ENCODE data around the gene ZFHX3. TPM values are rescaled to one million over a fixed set of nuclear protein-coding genes. Genes with fewer than 3 reads are reported as not detected.

Gene ZFHX3
- total RNA-seq, 1 donor from 2014 or later: 14.2 TPM

- no peak for DNase-seq (ENCODE audit: low read depth)
Measured at GRCh38 chr16:72794986-72795385, 252.9 kb downstream of the ZFHX3 start.

DNA sequence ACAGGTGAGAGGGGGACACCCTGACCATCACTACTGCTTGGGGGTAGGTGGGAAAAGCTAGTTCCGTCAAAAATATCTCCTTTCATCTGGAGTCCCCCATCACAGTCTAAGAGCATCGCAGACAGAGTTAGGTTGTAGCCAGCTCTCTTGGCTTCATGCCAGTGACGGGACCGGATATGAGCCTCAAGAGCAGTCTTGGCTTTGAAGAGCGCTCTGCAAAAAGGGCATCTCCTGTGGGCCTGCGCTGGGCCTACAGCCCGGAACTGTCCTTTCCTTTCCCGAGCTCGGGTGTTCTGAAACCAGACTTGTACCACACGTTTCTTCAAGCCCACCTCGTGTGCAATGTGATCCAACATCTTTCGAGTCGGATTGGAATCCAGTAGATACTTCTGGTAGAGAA is 253.6 kb downstream of the ZFHX3 start:
- DNase-seq (ENCODE audit: low read depth): no peak

DNA sequence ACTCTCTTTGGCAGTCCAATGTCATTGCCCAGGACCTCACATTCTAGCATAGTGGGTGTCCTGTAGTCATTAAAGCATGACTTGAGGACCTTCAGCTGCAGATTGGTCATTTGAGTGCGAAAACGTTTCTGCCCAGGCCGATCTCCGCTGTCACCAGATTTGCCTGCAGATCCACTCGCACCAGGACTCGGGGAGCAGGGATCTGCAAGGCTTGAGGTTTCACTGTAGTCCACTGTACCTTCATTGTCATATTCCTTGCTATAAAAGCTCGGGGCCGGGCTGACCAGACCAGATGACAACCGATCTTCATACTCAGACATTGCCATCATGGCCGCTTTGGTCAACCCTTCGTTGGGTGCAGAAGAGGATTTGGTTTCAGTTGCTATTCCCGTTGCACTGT is 254.2 kb downstream of the ZFHX3 start:
- DNase-seq (ENCODE audit: low read depth): no peak

DNA sequence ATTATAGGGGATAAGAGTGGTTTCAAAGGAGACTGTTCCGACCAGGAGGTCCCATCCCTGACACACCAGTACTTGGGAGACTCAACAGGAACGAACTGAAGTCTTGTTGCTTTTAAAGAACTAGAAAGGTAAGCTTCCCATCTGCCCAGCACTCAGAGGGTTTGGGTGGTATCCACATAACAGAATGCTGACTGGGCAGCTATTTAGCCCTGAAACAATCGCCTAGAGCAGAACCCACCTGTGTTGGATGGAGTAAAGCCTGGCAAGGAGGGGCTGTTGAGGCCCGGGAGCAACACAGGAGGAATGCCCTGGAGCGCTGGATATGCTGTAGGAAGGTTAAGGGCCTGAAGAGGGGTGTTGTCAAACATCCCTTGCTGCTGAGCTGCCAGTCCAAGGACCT is 254.9 kb downstream of the ZFHX3 start:
- DNase-seq (ENCODE audit: low read depth): no peak

- DNase-seq (ENCODE audit: low read depth): no peak
Measured at GRCh38 chr16:72791786-72792185, 256.1 kb downstream of the ZFHX3 start.

GRCh38 chr16:72789921-72790320 is 258.0 kb downstream of the ZFHX3 start:
- no peak for DNase-seq (ENCODE audit: low read depth)

DNA sequence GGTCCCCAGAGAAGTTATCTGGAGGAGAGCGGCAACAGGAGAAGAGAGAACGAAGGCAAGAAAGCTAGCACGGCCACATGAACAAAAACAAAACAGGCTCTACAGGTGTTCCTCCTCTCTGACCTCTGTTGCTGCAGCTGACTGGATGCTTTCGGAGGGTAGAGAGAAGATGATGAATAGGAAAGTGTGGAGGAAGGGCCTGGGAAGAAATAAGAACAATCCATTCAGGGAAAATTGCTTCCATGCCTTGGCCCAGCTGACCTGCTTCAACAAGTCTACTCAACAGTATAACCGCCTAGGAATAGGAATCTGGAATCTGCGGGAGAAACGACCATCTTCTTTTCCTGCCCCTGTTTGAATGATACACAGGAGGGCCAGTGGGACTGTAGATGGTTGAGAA is 258.5 kb downstream of the ZFHX3 start:
- DNase-seq (ENCODE audit: low read depth): no peak

DNA sequence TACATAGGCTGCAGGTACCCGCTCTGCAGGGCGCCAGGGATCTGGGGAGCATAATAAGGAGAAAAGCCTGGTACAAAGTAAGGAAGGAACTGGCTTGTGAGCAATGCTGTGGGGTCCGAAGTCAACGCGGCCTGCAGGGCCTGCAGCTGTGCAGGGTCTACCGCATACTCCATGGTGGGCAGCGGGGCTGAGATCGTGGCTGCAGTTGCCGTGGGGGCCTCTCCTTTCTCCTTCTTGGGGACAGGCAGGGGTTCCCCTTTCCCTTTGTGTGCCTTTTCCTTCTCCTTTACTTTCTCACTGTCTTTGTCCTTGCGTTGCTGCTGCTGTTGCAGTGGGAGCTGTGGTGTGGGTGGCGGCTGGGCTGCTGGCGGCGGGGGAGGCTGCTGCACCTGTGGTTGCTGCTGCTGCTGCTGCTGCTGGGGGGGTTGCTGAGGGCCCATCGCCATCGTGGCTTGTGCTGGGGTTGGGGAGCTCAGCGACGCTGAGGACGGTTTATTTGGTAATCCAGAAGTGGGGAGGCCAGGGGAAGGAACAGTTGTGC is 259.6 kb downstream of the ZFHX3 start:
- DNase-seq (ENCODE audit: low read depth): no peak

DNA sequence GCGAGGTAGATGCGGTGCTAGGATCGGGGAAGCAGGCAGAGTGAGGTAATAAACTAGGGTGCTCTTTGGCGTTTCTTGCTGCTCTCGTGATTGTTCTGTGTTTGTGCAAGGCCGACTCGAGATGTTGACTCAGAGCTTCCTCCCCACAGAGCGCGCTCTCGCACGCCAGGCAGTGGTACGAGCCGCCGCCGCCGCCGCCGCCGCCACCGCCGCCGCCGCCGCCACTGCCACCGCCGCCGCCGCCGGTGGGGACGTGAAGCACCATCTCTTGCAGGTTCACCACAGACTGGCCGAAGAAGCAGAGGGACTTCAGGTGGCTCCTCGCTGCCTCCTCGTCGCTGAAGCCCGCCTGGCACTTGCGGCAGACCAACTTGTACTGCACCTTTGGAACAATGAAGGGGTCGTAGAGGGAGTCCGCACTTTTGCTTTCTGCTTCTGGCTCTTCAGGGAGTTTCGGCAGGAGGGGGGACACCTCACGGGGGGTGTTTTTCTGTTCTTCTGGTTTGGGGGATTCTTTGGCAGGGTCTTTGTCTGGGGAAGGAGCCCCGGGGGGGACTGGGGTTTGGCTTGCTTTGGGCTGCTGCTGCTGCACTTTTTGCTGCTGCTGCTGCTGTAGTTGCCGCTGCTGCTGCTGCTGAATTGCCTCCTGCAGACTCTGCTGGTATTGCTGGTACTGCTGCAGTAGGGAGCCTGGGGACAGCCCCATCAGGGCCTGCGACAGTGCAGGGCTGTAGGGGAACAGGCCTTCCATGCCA is 260.2 kb downstream of the ZFHX3 start:
- DNase-seq (ENCODE audit: low read depth): peak; percentile 87

GRCh38 chr16:72787130-72787513 is 260.8 kb downstream of the ZFHX3 start:
- DNase-seq (ENCODE audit: low read depth): no peak

- DNase-seq (ENCODE audit: low read depth): no peak
Measured at GRCh38 chr16:72786606-72787005, 261.3 kb downstream of the ZFHX3 start.

DNA sequence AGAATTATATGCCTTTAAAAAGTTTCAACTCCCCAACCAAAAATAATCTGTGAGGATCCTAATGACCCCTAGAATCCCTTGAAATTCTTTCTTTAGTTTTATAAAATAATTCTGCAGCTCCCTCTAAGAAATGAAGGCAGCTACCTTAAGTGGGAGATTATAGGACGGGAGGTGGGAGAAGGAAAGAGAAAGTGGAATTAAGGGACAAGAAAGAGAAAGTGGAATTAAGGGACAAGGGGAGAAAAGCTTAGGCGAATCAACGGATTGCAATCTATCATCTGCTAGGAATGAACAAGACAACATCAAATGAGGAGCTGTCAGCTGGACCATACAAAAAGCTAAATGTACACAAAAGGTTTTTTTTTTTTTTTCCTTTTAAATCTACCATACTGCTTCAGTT is 262.0 kb downstream of the ZFHX3 start:
- DNase-seq (ENCODE audit: low read depth): no peak

DNA sequence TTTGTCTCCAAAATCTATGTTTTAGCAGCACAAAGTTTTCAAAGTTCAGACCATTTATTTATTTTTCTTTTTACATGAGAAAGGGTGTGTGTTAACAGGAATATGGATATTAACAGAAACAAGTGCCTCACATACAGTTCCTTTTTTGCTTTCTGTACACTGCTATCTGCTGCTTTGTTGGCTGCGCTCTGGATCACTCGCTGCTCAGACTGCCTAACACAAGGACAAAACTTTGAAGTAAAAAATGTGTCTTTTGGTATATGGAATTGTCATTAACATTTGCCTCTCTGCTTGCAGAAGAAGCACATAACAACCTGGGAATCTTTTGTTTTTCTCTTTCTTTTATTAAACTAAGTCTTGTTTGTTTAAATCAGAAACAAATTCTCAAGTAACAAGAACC is 262.8 kb downstream of the ZFHX3 start:
- DNase-seq (ENCODE audit: low read depth): no peak

DNA sequence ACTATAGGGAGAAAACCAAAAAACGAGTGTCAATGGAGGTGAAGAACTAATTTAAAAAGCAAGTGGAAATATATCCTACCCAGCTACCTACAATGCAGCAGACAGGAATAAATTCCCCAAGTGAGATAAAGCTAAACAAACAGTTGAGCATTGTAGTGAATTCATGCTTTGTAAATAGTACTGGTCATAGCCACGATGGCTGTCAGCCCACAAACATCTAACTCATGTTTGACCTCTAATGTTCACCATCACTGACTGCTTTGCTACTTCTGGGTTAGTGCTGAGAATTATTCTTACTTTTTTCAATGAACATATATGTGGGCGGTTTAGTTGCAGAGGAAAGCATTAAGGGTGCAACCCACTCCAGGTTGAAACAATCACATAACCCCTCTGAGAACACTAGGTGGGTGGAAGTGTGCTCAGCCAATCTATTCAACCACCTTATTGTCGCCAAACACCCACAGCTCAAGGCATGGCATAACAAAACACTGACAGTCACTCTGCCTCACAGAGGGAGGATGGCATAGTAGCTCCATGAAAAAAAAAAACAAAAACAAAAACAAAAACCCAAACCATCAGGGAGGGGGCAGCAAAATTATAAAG is 264.1 kb downstream of the ZFHX3 start:
- DNase-seq (ENCODE audit: low read depth): peak; percentile 74

GRCh38 chr16:72769876-72770275 is 278.1 kb downstream of the ZFHX3 start:
- no peak for DNase-seq (ENCODE audit: low read depth)

DNA sequence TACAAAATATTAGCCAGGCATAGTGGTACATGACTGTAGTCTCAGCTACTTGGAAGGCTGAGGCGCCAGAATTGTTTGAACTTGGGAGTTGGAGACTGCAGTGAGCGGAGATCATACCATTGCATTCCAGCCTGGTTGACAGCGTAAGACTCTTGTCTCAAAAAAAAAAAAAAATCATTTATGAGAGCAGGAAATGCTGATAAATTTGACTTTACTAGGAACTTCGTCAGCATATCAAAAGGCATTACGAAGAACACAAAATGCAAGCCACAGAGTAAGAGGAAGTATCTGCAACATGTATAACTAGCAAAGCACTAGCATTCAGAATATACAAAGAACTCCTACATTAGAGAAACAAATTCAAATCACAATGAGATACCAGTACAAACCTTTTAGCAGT is 279.3 kb downstream of the ZFHX3 start:
- no peak for DNase-seq (ENCODE audit: low read depth)

GRCh38 chr16:72766506-72766905 is 281.4 kb downstream of the ZFHX3 start:
- no peak for DNase-seq (ENCODE audit: low read depth)

- peak; percentile 22 for DNase-seq (ENCODE audit: low read depth)
Measured at GRCh38 chr16:72764015-72764654, 283.8 kb downstream of the ZFHX3 start.

DNA sequence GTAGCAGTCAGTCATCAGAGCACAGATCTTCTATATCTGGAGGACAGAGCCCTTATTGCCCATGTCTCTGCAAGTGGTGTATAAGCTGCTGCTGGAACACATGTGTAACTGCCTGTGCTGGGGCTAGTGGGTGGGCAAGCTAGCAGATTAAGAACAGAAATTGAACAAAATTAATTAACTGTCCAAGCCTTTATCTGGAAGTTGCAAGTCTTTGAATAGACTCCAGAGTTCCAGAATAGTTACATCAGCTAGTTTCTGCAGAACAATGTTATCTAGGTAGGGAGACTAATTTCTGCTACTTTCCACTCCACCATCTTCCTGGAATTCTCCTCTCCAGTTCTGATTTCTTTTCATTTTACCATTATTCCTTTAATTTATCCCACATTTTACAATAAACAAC is 287.3 kb downstream of the ZFHX3 start:
- no peak for DNase-seq (ENCODE audit: low read depth)

- DNase-seq (ENCODE audit: low read depth): no peak
Measured at GRCh38 chr16:72753881-72754280, 294.0 kb downstream of the ZFHX3 start.

- no peak for DNase-seq (ENCODE audit: low read depth)
Measured at GRCh38 chr16:72752004-72752695, 295.8 kb downstream of the ZFHX3 start.

DNA sequence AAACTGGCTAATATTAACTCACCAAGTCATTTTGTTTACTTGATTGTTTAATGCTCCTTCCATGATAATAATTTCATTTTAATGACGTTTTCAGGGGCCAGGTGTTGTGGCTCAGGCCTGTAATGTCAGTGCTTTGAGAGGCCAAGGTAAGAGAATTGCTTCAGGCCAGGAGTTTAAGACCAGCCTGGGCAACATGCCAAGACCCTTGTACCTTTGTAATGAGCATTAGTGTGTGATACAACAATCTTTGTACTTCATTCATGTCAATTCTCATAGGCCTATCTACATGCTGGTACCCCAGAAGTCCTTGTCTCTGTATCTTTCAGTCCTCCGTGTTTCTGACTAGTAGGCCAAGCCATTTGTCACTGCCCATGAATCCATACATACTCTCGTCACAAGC is 296.9 kb downstream of the ZFHX3 start:
- DNase-seq (ENCODE audit: low read depth): no peak
